ENCODE data around the gene CYLD. TPM values are rescaled to one million over a fixed set of nuclear protein-coding genes. Genes with fewer than 3 reads are reported as not detected.

CYLD gene
- total and polyA plus RNA-seq, 3 donors from 2014 or later = 37.4 to 89.3 (median 48.4) TPM

GRCh38 chr16:50802000-50802399 is 60.1 kb downstream of the CYLD start:
- no peak for DNase-seq
- TF ChIP-seq POLR2A (IDR thresholded peaks at IDR 0.05) = no peak
- TF ChIP-seq CTCF (IDR thresholded peaks at IDR 0.05) = no peak
- intact Hi-C loops (cut with DNase I; ENCODE audit: low total_unique reads) = loop anchor here (10.0 kb wide), 1 partner anchor 137 kb away; no protein-coding TSS in a partner anchor
- Histone ChIP-seq H3K4me1 (no peaks in the 10 kb centered on the region), H3K27ac (no peak overlapping the region), H3K9me3 (no peaks in the 10 kb centered on the region), H3K27me3 (no peaks in the 10 kb centered on the region), H3K4me3 (no peak overlapping the region), H3K36me3 (ENCODE audit: low read depth, missing control alignments) (no peaks in the 10 kb centered on the region)
- 66 to 85% methylated on average over 6 of the region's 6 CpGs for WGBS, 2 donors

- intact Hi-C loops (cut with DNase I; ENCODE audit: low total_unique reads) = loop anchor here (10.0 kb wide), 1 partner anchor 138 kb away; no protein-coding TSS in a partner anchor
- WGBS, 2 donors = 88 to 89% methylated on average over 8 of the region's 8 CpGs
- Histone ChIP-seq H3K36me3 (ENCODE audit: low read depth, missing control alignments) (no peaks in the 10 kb centered on the region), H3K9me3 (no peaks in the 10 kb centered on the region), H3K4me3 (no peak overlapping the region), H3K27ac (no peak overlapping the region), H3K4me1 (no peaks in the 10 kb centered on the region), H3K27me3 (no peaks in the 10 kb centered on the region)
- DNase-seq = no peak
- no peak for TF ChIP-seq POLR2A (IDR thresholded peaks at IDR 0.05)
- no peak for TF ChIP-seq CTCF (IDR thresholded peaks at IDR 0.05)
Observed at GRCh38 chr16:50802961-50803360, 61.1 kb downstream of the CYLD start.

- no peak overlapping the region for H3K4me3 ChIP-seq
- intact Hi-C loops (cut with DNase I; ENCODE audit: low total_unique reads) = loop anchor here (10.0 kb wide), 1 partner anchor 140 kb away; no protein-coding TSS in a partner anchor
- DNase-seq = no peak
- TF ChIP-seq CTCF (IDR thresholded peaks at IDR 0.05) (no peak), POLR2A (IDR thresholded peaks at IDR 0.05) (no peak)
- no peaks in the 10 kb centered on the region for H3K9me3 ChIP-seq
- H3K4me1 ChIP-seq = no peaks in the 10 kb centered on the region
- H3K36me3 ChIP-seq (ENCODE audit: low read depth, missing control alignments) = no peaks in the 10 kb centered on the region
- WGBS, 2 donors = 83 to 85% methylated on average over 10 of the region's 10 CpGs
- no peaks in the 10 kb centered on the region for H3K27me3 ChIP-seq
- no peak overlapping the region for H3K27ac ChIP-seq
Observed at GRCh38 chr16:50804290-50804907, 62.5 kb downstream of the CYLD start.

GRCh38 chr16:50806099-50807062 is 64.5 kb downstream of the CYLD start:
- H3K36me3 ChIP-seq (ENCODE audit: low read depth, missing control alignments) = no peaks in the 10 kb centered on the region
- no peaks in the 10 kb centered on the region for H3K4me1 ChIP-seq
- DNase-seq = peak; percentile 92
- H3K27ac ChIP-seq = peak overlapping the region in 1 of 2 donors; percentile 74
- H3K4me3 ChIP-seq = peak overlapping the region; percentile 36 to 43
- 9% methylated on average over 25 to 26 of the region's 26 CpGs for WGBS, 2 donors
- TF ChIP-seq POLR2A (IDR thresholded peaks at IDR 0.05) (no peak), CTCF (IDR thresholded peaks at IDR 0.05) (peak; percentile 87 to 96 (median 91))
- H3K27me3 ChIP-seq = no peaks in the 10 kb centered on the region
- intact Hi-C loops (cut with DNase I; ENCODE audit: low total_unique reads) = loop anchor here (10.0 kb wide), 1 partner anchor 142 kb away; no protein-coding TSS in a partner anchor
- no peaks in the 10 kb centered on the region for H3K9me3 ChIP-seq
